Stimulated activated CD4-positive, alpha-beta T cell treated with anti-CD3 and anti-CD28 coated beads, Interleukin-4, amount 100 ng/mL, for 48 hours (primary cell): ENCODE data around the gene DAGLA.

Experiments
- DNase-seq, 2 donors: peaks; one replicate each; pipeline ENCODE4 v3.0.0-alpha.2; 2020; ENCODE audit warnings: low read depth in 2 of 2

Gene DAGLA

GRCh38 chr11:61728066-61728939, 48.1 kb downstream of the DAGLA start:
- no peak for DNase-seq

DNA sequence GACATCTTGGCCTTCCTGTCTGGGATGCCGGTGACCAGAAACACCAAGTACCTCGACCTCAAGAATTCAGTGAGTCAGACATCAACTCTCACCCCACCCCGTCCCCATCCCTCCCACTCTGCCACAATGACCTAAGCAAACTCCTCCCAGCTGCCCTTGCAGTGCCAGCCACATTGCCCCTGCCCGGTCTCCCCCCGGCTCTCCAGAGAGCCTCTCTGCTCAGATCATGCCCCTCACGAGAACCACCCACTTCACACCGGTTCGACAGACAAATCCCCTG, 48.7 kb downstream of the DAGLA start:
- no peak for DNase-seq

DNA sequence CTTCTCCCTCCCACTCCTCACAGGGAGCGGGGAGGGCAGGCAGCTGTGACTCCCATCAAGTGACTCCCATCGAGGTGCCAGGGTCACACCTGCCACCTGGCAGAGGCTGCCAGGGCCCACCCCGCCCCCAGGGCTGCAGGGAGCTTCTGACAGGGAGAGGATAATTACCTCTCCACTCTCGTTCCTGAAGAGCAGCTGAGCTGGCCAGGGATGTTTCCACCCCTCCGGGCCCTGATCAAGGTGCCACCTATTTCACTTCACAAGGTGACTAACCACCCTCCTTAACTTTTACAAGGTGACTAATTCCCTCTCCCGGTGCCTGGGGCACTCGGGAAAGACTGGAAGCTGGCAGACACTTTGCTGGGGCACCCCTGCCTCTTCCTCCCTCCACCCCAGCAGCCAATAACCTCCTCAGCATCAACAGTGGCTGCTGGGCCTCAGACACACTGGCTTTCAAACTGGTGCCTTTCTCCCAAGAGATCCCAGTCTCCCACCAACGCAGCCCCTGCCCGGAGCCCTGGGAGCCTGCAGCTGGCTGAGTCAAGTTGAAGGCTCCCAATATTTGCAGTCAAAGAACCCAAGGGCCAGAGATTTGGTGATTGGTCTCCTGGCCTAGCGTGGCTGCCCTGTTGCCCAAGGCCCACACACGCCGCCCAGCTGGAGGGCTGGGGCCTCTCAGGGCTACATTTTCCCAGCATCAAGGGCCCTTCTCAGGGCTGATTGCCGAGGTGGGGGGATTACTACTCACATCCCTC, 50.2 kb downstream of the DAGLA start:
- DNase-seq, result no peak

- no peak for DNase-seq
Observed at GRCh38 chr11:61731211-61731951, 51.2 kb downstream of the DAGLA start.

- DNase-seq, result no peak
Observed at GRCh38 chr11:61731952-61732675, 51.9 kb downstream of the DAGLA start.

DNA sequence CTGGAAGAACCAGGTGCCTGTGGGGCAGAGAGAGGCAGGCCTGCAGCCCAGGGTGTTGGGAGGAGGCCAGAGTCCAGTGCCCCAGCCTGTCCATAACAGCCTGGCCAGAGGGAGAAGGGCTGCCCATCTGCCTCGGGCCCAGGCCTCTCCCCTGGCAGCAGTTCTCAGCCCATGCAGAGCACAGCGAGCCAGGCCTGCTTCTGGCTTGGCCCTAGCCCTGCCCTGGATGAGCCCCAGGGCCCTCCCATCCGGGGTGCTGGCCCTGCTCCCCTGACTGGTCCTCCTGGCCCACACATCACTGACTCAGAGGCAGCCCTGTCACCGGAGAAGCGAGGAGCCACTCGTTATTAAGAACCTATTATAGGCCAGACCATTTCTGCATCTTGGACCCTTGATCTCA, 52.5 kb downstream of the DAGLA start:
- DNase-seq, result no peak

- DNase-seq, result peak; percentile 76 to 82
Observed at GRCh38 chr11:61733120-61733978, 53.2 kb downstream of the DAGLA start.

GRCh38 chr11:61734767-61735166, 54.6 kb downstream of the DAGLA start:
- no peak for DNase-seq

GRCh38 chr11:61735391-61735790, 55.2 kb downstream of the DAGLA start:
- no peak for DNase-seq

GRCh38 chr11:61736310-61736709, 56.1 kb downstream of the DAGLA start:
- no peak for DNase-seq

- no peak for DNase-seq
Observed at GRCh38 chr11:61737131-61737530, 56.9 kb downstream of the DAGLA start.

DNA sequence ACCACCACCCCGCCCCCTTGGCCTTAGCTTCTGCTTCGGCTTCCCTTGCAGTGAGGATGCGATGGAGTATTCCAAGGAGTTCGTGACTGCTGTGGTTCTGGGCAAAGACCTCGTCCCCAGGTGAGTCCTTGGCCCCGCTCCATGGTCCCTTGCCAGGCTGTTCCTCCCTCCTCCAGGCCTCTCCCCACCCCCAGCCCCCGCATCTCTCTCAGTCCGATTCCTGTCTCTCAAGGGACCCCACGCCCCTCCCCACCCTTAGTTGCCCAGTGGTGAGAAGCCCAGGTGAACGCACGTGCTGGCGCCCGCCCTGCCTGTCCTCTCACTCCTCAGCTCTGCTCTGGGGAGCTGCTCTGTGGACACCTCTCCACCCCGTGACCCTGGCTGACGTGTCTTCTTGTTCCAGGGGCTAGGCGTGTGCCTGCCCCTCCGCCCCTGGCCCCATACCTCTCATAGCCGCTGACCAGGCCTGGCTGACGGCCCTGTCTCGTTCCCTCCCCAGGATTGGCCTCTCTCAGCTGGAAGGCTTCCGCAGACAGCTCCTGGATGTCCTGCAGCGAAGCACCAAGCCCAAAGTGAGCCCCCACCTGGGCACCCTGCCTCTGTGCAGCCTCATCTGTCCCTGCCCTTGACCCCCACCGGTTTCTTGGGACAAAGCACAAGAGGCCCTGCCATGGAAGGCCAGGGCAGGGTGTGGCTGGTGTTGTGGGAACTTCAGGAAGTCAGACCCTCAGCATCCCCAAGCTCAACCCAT, 57.6 kb downstream of the DAGLA start:
- DNase-seq, result no peak

DNA sequence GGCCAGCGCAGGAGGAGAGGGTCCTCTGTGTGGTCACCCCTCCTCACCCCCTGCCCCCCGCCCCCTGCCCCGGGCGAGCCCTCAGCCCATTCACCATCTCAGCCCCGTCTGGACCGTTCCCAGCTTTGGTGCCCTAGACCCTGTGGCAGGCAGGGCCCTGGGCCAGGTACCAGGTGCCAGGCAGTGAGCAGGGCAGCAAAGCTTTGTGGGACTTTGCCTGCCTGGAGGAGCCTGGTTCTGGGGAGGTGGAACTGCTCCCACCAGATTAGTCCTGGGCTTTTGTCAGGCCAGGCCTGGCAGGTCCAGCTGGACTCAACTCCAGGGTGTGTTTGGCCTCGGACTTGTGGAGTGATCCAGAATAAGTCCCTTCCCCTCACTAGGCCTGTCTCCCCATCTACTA, 58.6 kb downstream of the DAGLA start:
- DNase-seq, result no peak

GRCh38 chr11:61739413-61739812, 59.2 kb downstream of the DAGLA start:
- no peak for DNase-seq

DNA sequence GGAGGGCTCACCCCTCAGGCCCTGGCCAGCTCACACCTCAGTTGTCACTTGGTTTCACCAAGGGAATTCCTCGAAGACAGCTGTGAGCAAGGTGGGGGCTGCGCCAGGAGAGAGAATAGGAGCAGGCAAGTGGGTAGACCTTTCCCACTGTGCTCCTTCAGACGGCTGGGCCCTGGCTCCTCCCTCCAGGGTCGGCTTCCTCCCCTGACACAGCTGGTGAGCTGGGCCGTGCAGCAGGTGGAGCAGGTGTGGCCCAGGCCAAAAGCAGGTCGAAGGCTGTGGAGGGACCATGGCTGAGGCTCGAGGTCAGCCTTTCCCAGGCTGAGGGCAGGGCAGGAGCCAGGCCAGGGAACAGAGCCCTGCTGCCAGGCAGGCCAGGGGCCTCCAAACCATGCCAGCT, 59.8 kb downstream of the DAGLA start:
- DNase-seq, result no peak

DNA sequence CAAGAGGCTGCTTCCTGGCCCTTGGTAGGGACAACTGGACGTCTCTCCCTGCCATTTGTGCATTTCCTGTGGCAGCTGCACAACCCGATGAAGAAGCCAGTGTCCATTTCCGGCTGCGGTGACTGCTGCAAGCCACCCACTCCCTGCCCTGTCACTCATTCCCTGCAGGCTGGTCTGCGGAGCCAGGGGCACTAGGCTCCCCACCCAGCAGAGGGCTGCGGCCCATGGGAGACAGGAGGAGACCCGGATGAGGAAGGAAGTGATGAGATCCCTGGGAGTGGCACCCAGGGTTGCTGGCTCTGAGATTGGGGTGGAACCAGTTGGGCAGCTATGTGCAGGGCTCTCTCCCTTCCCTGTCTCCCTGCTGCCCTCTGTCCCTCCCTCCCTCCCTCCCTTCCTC, 62.2 kb downstream of the DAGLA start:
- DNase-seq, result no peak

- DNase-seq, result no peak
Observed at GRCh38 chr11:61743486-61744095, 63.4 kb downstream of the DAGLA start.

DNA sequence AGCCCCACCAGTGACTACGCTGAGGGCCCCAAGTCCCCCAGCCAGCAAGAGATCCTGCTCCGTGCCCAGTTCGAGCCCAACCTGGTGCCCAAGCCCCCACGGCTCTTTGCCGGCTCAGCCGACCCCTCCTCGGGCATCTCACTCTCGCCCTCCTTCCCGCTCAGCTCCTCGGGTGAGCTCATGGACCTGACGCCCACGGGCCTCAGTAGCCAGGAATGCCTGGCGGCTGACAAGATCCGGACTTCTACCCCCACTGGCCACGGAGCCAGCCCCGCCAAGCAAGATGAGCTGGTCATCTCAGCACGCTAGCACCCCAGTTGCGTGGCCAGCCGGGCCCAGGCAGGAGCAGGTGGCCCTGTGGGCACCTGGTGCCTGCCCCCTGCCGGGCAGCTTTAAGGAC, 64.0 kb downstream of the DAGLA start:
- no peak for DNase-seq

- no peak for DNase-seq
Observed at GRCh38 chr11:61744609-61745156, 64.5 kb downstream of the DAGLA start.
